Activated T-helper 1 cell treated with anti-CD3 and anti-CD28 coated beads, Interleukin-12 subunit alpha, Interleukin-12 subunit beta, Interleukin-2, Interleukin-4 antibody, amounts not matched to agents 30 ng/mL and 10 ng/mL and 1 ng/mL, durations not matched to agents 14 hours and 24 hours and 36 hours (primary cell): ENCODE data around the gene FGGY. TPM values are rescaled to one million over a fixed set of nuclear protein-coding genes. Genes with fewer than 3 reads are reported as not detected.
"Not testable (repeated sequence)": the region's sequence is repeated elsewhere in the genome, so short reads cannot be mapped to it uniquely, and the experiment has no call there.

Experiments used
- DNase-seq: peaks from one replicate; pipeline ENCODE4 v3.0.0; 2021; ENCODE audit warnings: low spot score
- H3K27ac Mint-ChIP-seq: one replicate; pipeline ENCODE4 v1.8.0; 2021; ENCODE audit warnings: mild to moderate bottlenecking, mixed read lengths
- H3K27me3 Mint-ChIP-seq: one replicate; pipeline ENCODE4 v1.8.0; 2022; ENCODE audit warnings: mild to moderate bottlenecking, moderate library complexity, mixed read lengths; ENCODE audit not compliant: insufficient read depth
- H3K36me3 Mint-ChIP-seq: one replicate; pipeline ENCODE4 v1.8.0; 2021; ENCODE audit warnings: low read depth, mixed read lengths
- H3K4me1 Mint-ChIP-seq: one replicate; pipeline ENCODE4 v1.8.0; 2021; ENCODE audit warnings: low read depth, mixed read lengths
- H3K4me3 Mint-ChIP-seq: one replicate; pipeline ENCODE4 v1.8.0; 2021; ENCODE audit warnings: mild to moderate bottlenecking, moderate library complexity, mixed read lengths
- H3K9me3 Mint-ChIP-seq: one replicate; pipeline ENCODE4 v1.8.0; 2021; ENCODE audit warnings: mixed read lengths
- intact Hi-C: fragments of 100-400 bp; cut with micrococcal nuclease; formaldehyde crosslinking; loops from one replicate; pipeline ENCODE4 v1.15.1; 2024
- total RNA-seq: library from RNA; stranded (reverse); gene quantifications from 2 replicates; pipeline ENCODE4 v1.2.3, GENCODE V29; 2022

Gene FGGY
- total RNA-seq, 1 donor from 2014 or later, result 7.1 TPM

GRCh38 chr1:59471991-59472570 is 175.2 kb downstream of the FGGY start:
- H3K4me3 Mint-ChIP-seq, H3K27me3 Mint-ChIP-seq, H3K4me1 Mint-ChIP-seq, intact Hi-C loops, H3K27ac Mint-ChIP-seq, DNase-seq: not testable (repeated sequence)
- H3K9me3 Mint-ChIP-seq, result peaks cover 15% of the 10 kb centered on the region
- H3K36me3 Mint-ChIP-seq, result peaks cover 13% of the 10 kb centered on the region

- no peak overlapping the region for H3K4me3 Mint-ChIP-seq
Measured at GRCh38 chr1:59473831-59474230, 176.9 kb downstream of the FGGY start.

GRCh38 chr1:59474496-59474895 is 177.6 kb downstream of the FGGY start:
- peaks cover 14% of the 10 kb centered on the region for H3K36me3 Mint-ChIP-seq
- H3K4me1 Mint-ChIP-seq, result peaks cover 9% of the 10 kb centered on the region
- intact Hi-C loops, result no loop called here
- H3K27me3 Mint-ChIP-seq, result no peaks in the 10 kb centered on the region
- no peak overlapping the region for H3K4me3 Mint-ChIP-seq
- no peak for DNase-seq
- no peak overlapping the region for H3K27ac Mint-ChIP-seq
- H3K9me3 Mint-ChIP-seq, result peaks cover 16% of the 10 kb centered on the region

More at GRCh38 chr1:59473831-59474230, 176.9 kb downstream of the FGGY start:
- no peak overlapping the region for H3K27ac Mint-ChIP-seq
- H3K27me3 Mint-ChIP-seq, result no peaks in the 10 kb centered on the region
- H3K36me3 Mint-ChIP-seq, result peaks cover 14% of the 10 kb centered on the region
- peaks cover 16% of the 10 kb centered on the region for H3K9me3 Mint-ChIP-seq
- peaks cover 9% of the 10 kb centered on the region for H3K4me1 Mint-ChIP-seq
- DNase-seq, result no peak
- intact Hi-C loops, result no loop called here

DNA sequence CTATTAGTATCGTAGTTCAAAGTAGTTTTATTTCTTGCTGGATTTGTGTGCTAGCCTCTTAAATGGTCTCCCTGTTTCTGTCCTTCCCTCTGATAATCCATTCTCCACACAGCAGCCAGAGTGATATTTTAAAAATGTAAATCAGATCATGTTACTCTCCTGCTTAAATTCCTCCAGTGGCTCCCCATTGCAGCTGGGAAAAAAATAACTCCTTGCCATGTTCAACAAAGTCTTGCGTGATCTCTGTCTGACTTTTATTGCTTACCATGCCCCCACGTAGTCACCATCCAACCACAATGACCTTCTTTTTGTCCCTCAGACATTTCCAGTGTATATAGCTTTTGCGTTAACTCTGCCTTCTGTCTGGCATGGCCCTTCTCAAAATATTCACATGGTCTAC is 178.8 kb downstream of the FGGY start:
- Mint-ChIP-seq H3K27ac (peak overlapping the region; percentile 51), H3K4me1 (peaks cover 9% of the 10 kb centered on the region), H3K9me3 (peaks cover 7% of the 10 kb centered on the region), H3K36me3 (peaks cover 10% of the 10 kb centered on the region), H3K4me3 (no peak overlapping the region), H3K27me3 (no peaks in the 10 kb centered on the region)
- DNase-seq, result no peak
- intact Hi-C loops, result loop anchor here (2.0 to 5.0 kb wide), 2 partner anchors 333 to 468 kb away; no protein-coding TSS in a partner anchor

DNA sequence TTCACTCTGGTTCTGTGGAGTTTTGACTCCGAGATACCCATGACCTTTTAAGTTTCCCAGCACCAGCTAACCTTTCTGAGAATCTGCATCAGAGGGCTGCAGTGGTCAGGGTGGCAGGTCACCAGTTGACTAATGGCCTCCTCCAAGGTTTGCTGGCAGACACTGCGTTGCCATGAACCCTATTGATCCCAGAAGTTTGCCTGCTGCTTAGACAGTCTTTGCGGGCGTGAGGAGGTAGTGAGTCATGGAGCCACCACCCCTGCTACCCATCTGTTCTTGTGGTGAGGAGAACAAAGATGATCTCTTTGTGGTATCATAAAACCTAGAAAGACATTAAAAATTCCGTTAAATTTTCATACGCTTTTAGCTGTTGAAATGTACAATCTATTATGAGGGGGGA is 180.4 kb downstream of the FGGY start:
- H3K4me1 Mint-ChIP-seq, result peaks cover 9% of the 10 kb centered on the region
- H3K4me3 Mint-ChIP-seq, result peak overlapping the region; percentile 15
- DNase-seq, result peak; percentile 30

DNA sequence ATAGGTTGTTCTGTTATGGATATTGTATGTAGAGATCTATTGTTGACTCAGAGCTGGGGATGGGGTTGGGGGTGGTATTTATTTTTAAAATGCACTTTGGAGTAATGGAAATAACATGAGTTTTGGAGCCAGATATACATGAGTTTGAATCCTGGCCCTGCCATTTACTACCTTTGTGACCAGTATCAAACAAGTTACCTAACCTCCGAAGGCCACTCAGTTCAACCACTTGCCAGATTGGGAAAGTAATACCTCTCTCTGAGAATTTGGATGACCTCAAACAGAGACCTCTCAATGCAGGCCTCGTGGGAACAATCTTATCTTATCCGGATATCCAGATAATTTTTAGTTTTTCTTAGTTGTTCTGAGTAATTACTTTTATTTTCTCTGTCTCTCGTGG is 181.0 kb downstream of the FGGY start:
- intact Hi-C loops, result loop anchor here (1.0 to 5.0 kb wide), 10 partner anchors 16 to 694 kb away; partner anchors contain the start of gene JUN
- Mint-ChIP-seq H3K4me3 (no peak overlapping the region), H3K4me1 (peaks cover 9% of the 10 kb centered on the region), H3K9me3 (peaks cover 3% of the 10 kb centered on the region), H3K27me3 (no peaks in the 10 kb centered on the region), H3K27ac (peak overlapping the region; percentile 84), H3K36me3 (peaks cover 9% of the 10 kb centered on the region)
- no peak for DNase-seq

More for the DNA sequence above, 180.4 kb downstream of the FGGY start:
- no peaks in the 10 kb centered on the region for H3K27me3 Mint-ChIP-seq
- peaks cover 9% of the 10 kb centered on the region for H3K36me3 Mint-ChIP-seq
- peaks cover 3% of the 10 kb centered on the region for H3K9me3 Mint-ChIP-seq
- H3K27ac Mint-ChIP-seq, result peak overlapping the region; percentile 84
- intact Hi-C loops, result loop anchor here (1.0 to 5.0 kb wide), 10 partner anchors 17 to 693 kb away; partner anchors contain the start of gene JUN

DNA sequence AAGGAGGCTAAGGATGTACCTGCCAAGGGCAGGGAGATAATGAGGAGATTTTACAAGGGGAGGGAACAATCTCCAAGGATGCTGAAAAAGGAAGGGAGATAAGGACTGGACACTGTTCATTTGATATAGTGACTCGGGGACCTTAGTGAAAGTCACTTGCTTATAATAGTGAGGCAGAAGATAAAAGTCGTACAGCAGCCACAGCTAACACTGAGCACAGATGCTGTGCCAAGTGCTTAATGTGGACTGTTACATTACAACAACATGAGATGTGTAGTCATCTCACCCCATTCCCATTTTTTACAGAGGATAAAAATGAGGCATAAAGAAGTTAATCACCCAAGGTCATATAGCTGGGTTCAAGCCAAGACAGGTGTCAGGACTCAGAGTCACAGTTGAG is 181.9 kb downstream of the FGGY start:
- no peaks in the 10 kb centered on the region for H3K27me3 Mint-ChIP-seq
- DNase-seq, result no peak
- H3K36me3 Mint-ChIP-seq, result peaks cover 9% of the 10 kb centered on the region
- H3K9me3 Mint-ChIP-seq, result peaks cover 3% of the 10 kb centered on the region
- H3K4me3 Mint-ChIP-seq, result no peak overlapping the region
- H3K4me1 Mint-ChIP-seq, result peaks cover 14% of the 10 kb centered on the region
- intact Hi-C loops, result loop anchor here (5.0 kb wide), 1 partner anchor 472 kb away; no protein-coding TSS in a partner anchor
- no peak overlapping the region for H3K27ac Mint-ChIP-seq

GRCh38 chr1:59480188-59480888 is 183.4 kb downstream of the FGGY start:
- intact Hi-C loops, result no loop called here
- no peaks in the 10 kb centered on the region for H3K27me3 Mint-ChIP-seq
- peaks cover 14% of the 10 kb centered on the region for H3K4me1 Mint-ChIP-seq
- peaks cover 3% of the 10 kb centered on the region for H3K9me3 Mint-ChIP-seq
- no peak for DNase-seq
- no peak overlapping the region for H3K27ac Mint-ChIP-seq
- H3K4me3 Mint-ChIP-seq, result no peak overlapping the region
- peaks cover 9% of the 10 kb centered on the region for H3K36me3 Mint-ChIP-seq

- H3K4me3 Mint-ChIP-seq, result no peak overlapping the region
- peaks cover 5% of the 10 kb centered on the region for H3K4me1 Mint-ChIP-seq
- H3K27ac Mint-ChIP-seq, result no peak overlapping the region
- H3K27me3 Mint-ChIP-seq, result no peaks in the 10 kb centered on the region
- DNase-seq, result no peak
- H3K9me3 Mint-ChIP-seq, result peaks cover 1% of the 10 kb centered on the region
- intact Hi-C loops, result no loop called here
- peaks cover 2% of the 10 kb centered on the region for H3K36me3 Mint-ChIP-seq
Measured at GRCh38 chr1:59481881-59482505, 185.1 kb downstream of the FGGY start.

DNA sequence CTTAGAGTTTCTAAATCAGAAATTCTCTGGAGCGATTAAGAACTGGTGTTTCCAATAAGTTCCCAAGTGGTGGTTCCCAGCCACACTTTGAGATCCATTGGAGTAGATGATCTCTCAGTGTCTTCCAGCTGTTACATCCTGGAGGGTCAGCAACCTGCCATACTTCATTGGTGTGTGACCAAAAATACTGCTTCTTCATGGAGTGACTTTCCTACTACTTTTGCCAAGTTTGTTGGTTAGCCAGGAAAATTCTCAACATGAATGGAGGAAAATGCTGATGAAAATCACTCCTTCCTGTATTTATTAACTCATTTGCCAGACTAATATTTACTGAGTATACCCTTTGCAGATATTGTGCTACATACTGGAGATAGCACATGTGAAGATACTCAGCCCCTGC is 186.1 kb downstream of the FGGY start:
- Mint-ChIP-seq H3K9me3 (no peaks in the 10 kb centered on the region), H3K4me1 (peaks cover 14% of the 10 kb centered on the region), H3K36me3 (no peaks in the 10 kb centered on the region), H3K4me3 (no peak overlapping the region), H3K27ac (no peak overlapping the region), H3K27me3 (no peaks in the 10 kb centered on the region)
- intact Hi-C loops, result no loop called here
- DNase-seq, result no peak

DNA sequence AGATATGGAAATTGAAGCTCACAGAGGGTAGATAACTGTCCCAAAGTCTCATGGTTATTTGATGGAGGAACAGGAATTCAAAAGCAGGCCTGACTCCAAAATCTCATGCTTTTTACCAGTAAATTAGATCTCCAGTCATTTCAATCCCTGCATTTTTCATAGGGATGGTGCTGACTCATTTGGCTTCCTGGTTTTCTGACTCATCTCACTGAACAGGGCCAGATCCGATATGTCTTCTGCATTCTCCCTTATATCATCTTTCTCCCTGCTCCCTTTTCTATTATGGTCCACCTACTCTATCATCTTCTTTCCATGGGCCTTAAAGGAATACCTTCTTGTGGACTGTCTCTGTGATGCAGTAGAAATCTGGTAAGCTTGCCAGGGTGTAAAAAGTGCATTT is 187.2 kb downstream of the FGGY start:
- Mint-ChIP-seq H3K4me3 (no peak overlapping the region), H3K9me3 (no peaks in the 10 kb centered on the region), H3K27ac (no peak overlapping the region), H3K4me1 (peaks cover 14% of the 10 kb centered on the region), H3K27me3 (no peaks in the 10 kb centered on the region), H3K36me3 (no peaks in the 10 kb centered on the region)
- intact Hi-C loops, result no loop called here
- DNase-seq, result no peak

- H3K36me3 Mint-ChIP-seq, result no peaks in the 10 kb centered on the region
- intact Hi-C loops, result no loop called here
- no peaks in the 10 kb centered on the region for H3K9me3 Mint-ChIP-seq
- peaks cover 14% of the 10 kb centered on the region for H3K4me1 Mint-ChIP-seq
- H3K27me3 Mint-ChIP-seq, result no peaks in the 10 kb centered on the region
- DNase-seq, result no peak
- no peak overlapping the region for H3K4me3 Mint-ChIP-seq
- H3K27ac Mint-ChIP-seq, result no peak overlapping the region
Measured at GRCh38 chr1:59485171-59485570, 188.3 kb downstream of the FGGY start.

GRCh38 chr1:59485949-59486348 is 189.1 kb downstream of the FGGY start:
- H3K4me3 Mint-ChIP-seq, result no peak overlapping the region
- no peak for DNase-seq
- H3K27ac Mint-ChIP-seq, result no peak overlapping the region
- H3K4me1 Mint-ChIP-seq, result peaks cover 14% of the 10 kb centered on the region
- peaks cover 2% of the 10 kb centered on the region for H3K27me3 Mint-ChIP-seq
- intact Hi-C loops, result no loop called here
- no peaks in the 10 kb centered on the region for H3K36me3 Mint-ChIP-seq
- no peaks in the 10 kb centered on the region for H3K9me3 Mint-ChIP-seq
